Psoas muscle (tissue), 8 donors: ENCODE results near the gene MAPK11. TPM values are rescaled to one million over a fixed set of nuclear protein-coding genes. Genes with fewer than 3 reads are reported as not detected.

Experiments used
- ATAC-seq, 4 donors: fragments of 200-7000 bp; cut with Tn5 transposase; one replicate each; pipeline ENCODE4 v1.9.1; 2020; ENCODE audit warnings: moderate library complexity in 3 of 4, mild to moderate bottlenecking in 2 of 4
- DNase-seq, 2 donors: peaks; one replicate each; pipeline ENCODE4 v3.0.0-alpha.2; 2020
- H3K27ac ChIP-seq: fragments of 200-600 bp; one replicate; pipeline ENCODE4 v1.8.0; 2022
- H3K27me3 ChIP-seq, 3 donors: fragments of 200-600 bp in 1 of 3; one replicate each; pipeline versions ENCODE4 v1.6.1 to v1.8.0; 2013 to 2022; ENCODE audit warnings: low read length in 2 of 3, mild to moderate bottlenecking in 2 of 3, moderate library complexity in 1 of 3; ENCODE audit not compliant: insufficient read depth in 3 of 3
- H3K36me3 ChIP-seq, 2 donors: fragments of 200-600 bp in 1 of 2; one replicate each; pipeline versions ENCODE4 v1.6.1 to v1.8.0; 2013 to 2022; ENCODE audit warnings: low read depth in 1 of 2, mild to moderate bottlenecking in 1 of 2, moderate library complexity in 1 of 2; ENCODE audit not compliant: insufficient read depth in 1 of 2
- H3K4me1 ChIP-seq: fragments of 200-600 bp; one replicate; pipeline ENCODE4 v1.8.0; 2022
- H3K4me3 ChIP-seq: fragments of 200-600 bp; one replicate; pipeline ENCODE4 v1.8.0; 2022; ENCODE audit warnings: mild to moderate bottlenecking
- H3K9me3 ChIP-seq: fragments of 200-600 bp; one replicate; pipeline ENCODE4 v1.8.0; 2022
- WGBS, 3 donors: extraction: QIAGEN DNeasy Blood & Tissue Kit; methylation state at CpG; one replicate each; pipeline versions ENCODE4 v1.1.6 to v1.1.7; 2013; 5-methylcytosine and 5-hydroxymethylcytosine counted together
- intact Hi-C, 2 donors: fragments of 100-400 bp; cut with DNase I; formaldehyde crosslinking; loops; one replicate each; pipeline versions ENCODE4 v1.11.0 to v1.14.2; 2022
- polyA plus RNA-seq, 3 donors: library from polyadenylated mRNA; stranded (reverse); fragments of 200-250 nt; gene quantifications; one replicate each; pipeline ENCODE4 v1.2.3, GENCODE V29; 2013
- total RNA-seq, 4 donors: library from RNA; stranded (reverse); fragmentation: NEBNext Ultra II Directional in 2 of 4; extraction: Animal tissue kit (Norgen Biotek cat#: 25700) in 2 of 4; gene quantifications; one replicate each; pipeline versions ENCODE4 v1.2.1 to v1.2.4, GENCODE V29; 2021 to 2023
- TF ChIP-seq, protein P1 (sequence below): fragments of 200-600 bp; IDR thresholded peaks from one replicate; pipeline ENCODE4 v1.8.0; 2022; ENCODE audit warnings: antibody characterized with exemption
- donor health status: healthy with polysubstance abuse.
- donor health status: DM: no; HTN: no; CAD: no; lungs with moderate emphysema.
- donor health status: Bipolar disorder and iron deficiency.
- donor health status: healthy.
- donor health status: DM: yes; HTN: yes; CAD: no.
- donor health status: DM: no; HTN: no; CAD: no.
- donor health status: DM: no; HTN: no; CAD: no.
- donor health status: DM: yes; HTN: yes; CAD: no.

MAPK11 gene
- total and polyA plus RNA-seq, 7 donors, result 1.7 to 6.3 (median 4.8) TPM

DNA sequence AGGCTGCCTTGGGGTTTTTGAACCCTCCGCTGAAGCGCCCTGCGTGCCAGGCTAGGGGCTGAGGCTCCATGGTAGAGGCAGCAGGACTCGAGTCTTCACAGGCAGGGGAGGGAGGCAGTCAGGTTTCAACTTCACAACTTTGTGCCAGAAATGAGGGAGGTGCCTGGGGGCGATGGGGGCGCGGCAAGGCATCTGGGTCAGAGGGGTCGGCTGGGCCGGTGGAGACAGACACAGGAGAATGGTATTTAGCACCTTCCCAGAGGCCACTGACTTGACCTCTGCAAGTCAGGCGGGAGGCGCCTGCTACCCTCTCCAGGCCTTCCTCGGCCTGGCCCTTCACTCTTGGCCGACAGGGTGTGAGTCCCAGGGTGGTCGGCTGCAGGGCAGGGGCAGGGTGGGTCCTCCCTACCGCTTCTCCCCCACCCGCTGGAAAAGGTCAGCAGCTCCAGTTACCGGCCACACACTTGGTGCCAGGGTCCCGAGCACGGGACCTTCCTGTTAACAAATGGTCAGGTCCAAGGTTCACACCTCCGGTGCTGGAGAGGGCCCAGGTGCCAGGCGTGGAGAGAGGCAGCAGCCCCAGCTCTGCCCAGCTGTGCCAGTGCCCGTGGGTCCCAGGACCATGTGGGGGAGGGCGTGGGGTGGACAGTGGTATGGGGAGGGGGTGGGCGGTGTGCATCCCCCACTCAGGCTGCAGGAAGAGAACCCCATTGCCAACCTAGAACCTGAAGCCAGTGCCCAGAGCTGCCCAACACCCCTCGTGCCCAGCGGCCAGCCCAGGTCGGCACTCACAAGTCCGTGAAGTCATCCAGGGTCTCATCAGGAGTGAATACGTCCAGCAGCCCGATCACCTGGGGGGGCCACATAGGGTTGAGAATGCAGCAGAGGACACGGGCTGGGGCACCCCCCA, 12.5 kb downstream of the MAPK11 start:
- TF ChIP-seq, protein P1, sequence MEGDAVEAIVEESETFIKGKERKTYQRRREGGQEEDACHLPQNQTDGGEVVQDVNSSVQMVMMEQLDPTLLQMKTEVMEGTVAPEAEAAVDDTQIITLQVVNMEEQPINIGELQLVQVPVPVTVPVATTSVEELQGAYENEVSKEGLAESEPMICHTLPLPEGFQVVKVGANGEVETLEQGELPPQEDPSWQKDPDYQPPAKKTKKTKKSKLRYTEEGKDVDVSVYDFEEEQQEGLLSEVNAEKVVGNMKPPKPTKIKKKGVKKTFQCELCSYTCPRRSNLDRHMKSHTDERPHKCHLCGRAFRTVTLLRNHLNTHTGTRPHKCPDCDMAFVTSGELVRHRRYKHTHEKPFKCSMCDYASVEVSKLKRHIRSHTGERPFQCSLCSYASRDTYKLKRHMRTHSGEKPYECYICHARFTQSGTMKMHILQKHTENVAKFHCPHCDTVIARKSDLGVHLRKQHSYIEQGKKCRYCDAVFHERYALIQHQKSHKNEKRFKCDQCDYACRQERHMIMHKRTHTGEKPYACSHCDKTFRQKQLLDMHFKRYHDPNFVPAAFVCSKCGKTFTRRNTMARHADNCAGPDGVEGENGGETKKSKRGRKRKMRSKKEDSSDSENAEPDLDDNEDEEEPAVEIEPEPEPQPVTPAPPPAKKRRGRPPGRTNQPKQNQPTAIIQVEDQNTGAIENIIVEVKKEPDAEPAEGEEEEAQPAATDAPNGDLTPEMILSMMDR, result no peak
- peaks cover 41% of the 10 kb centered on the region for H3K4me1 ChIP-seq
- peaks cover 0 to 33% of the 10 kb centered on the region in 2 donors for H3K36me3 ChIP-seq
- peak overlapping the region; percentile 88 for H3K27ac ChIP-seq
- H3K4me3 ChIP-seq, result peak overlapping the region; percentile 47
- ATAC-seq (peak in 3 of 4 donors; percentile 2 to 19 (median 4)), DNase-seq (peak in 1 of 2 donors; percentile 79)
- intact Hi-C loops, result loop anchor here in 1 of 2 donors (10.0 kb wide), 1 partner anchor 247 kb away; the partner anchor contains the start of genes LMF2 and NCAPH2
- H3K27me3 ChIP-seq, result no peaks in the 10 kb centered on the region
- H3K9me3 ChIP-seq, result no peaks in the 10 kb centered on the region
- WGBS, 3 donors, result 29 to 40% (median 35%) methylated on average over 26 to 31 of the region's 31 CpGs

DNA sequence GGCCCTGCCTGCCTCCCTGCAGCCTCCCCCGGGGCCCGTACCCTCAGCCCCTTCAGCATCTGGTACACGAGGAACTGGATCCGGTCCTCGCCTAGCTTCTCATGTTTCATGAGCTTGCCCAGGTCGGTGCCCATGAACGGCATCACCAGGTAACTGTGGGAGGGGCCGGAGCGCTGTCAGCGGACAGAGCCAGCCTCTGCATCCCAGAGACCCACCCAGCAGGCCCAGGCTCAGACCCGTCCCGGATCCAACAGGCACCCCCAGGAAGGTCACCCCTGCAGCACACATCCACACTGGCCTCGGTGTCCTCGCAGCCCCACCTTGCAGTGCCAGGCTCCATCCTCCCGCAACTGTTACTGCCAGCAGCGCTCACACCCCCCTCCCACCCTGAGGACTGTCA, 13.1 kb downstream of the MAPK11 start:
- Histone ChIP-seq H3K4me1 (peaks cover 34% of the 10 kb centered on the region), H3K27ac (peak overlapping the region; percentile 88), H3K9me3 (no peaks in the 10 kb centered on the region), H3K4me3 (no peak overlapping the region), H3K36me3 (peaks cover 0 to 37% of the 10 kb centered on the region in 2 donors), H3K27me3 (no peaks in the 10 kb centered on the region)
- intact Hi-C loops, result loop anchor here in 1 of 2 donors (10.0 kb wide), 1 partner anchor 248 kb away; the partner anchor contains the start of genes LMF2 and NCAPH2
- TF ChIP-seq, protein P1, result no peak
- 44 to 59% (median 54%) methylated on average over 15 to 16 of the region's 16 CpGs for WGBS, 3 donors
- ATAC-seq, result no peak
- no peak for DNase-seq

- intact Hi-C loops, result loop anchor here in 1 of 2 donors (10.0 kb wide), 1 partner anchor 248 kb away; the partner anchor contains the start of genes LMF2 and NCAPH2
- H3K9me3 ChIP-seq, result no peaks in the 10 kb centered on the region
Observed at GRCh38 chr22:50256258-50256862, 13.8 kb downstream of the MAPK11 start.

DNA sequence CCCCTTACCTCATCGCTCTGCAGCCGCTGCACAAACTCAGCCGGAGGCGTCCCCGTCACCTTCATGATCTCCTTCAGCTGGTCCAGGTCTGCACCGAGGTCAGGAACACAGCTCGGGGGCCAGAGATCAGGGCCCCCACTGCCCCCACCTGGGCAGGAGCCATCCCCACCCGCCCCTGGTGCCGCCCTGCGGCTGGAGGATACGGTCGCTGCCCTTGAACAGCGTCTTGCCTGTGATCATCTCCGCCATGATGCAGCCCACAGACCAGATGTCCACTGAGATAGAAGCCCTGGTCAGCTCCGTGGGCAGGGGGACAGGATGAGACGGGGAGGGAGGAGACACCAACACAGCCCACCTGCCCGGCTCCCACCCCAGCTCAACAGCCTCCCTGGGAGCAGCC, 14.6 kb downstream of the MAPK11 start:
- DNase-seq (no peak), ATAC-seq (no peak)
- TF ChIP-seq, protein P1, result no peak
- Histone ChIP-seq H3K36me3 (peaks cover 0 to 37% of the 10 kb centered on the region in 2 donors), H3K4me1 (peaks cover 34% of the 10 kb centered on the region), H3K27ac (no peak overlapping the region), H3K9me3 (no peaks in the 10 kb centered on the region), H3K4me3 (no peak overlapping the region), H3K27me3 (no peaks in the 10 kb centered on the region)
- WGBS, 3 donors, result 91 to 93% (median 92%) methylated on average over 17 of the region's 17 CpGs
- intact Hi-C loops, result loop anchor here in 1 of 2 donors (10.0 kb wide), 1 partner anchor 249 kb away; the partner anchor contains the start of genes LMF2 and NCAPH2

More at GRCh38 chr22:50256258-50256862, 13.8 kb downstream of the MAPK11 start:
- DNase-seq (no peak), ATAC-seq (no peak)
- Histone ChIP-seq H3K4me3 (no peak overlapping the region), H3K4me1 (peaks cover 31% of the 10 kb centered on the region), H3K36me3 (peaks cover 0 to 37% of the 10 kb centered on the region in 2 donors), H3K27ac (peak overlapping the region; percentile 88), H3K27me3 (no peaks in the 10 kb centered on the region)
- WGBS, 3 donors, result 61 to 75% (median 68%) methylated on average over 7 to 12 of the region's 12 CpGs
- TF ChIP-seq, protein P1, result no peak
